Heart left ventricle (tissue), 16 donors: ENCODE results near the gene ANXA10. TPM values are rescaled to one million over a fixed set of nuclear protein-coding genes. Genes with fewer than 3 reads are reported as not detected.
"Not testable (repeated sequence)": the region's sequence is repeated elsewhere in the genome, so short reads cannot be mapped to it uniquely, and the experiment has no call there.

ENCODE experiments used
- ATAC-seq, 4 donors: fragments of 200-7000 bp; cut with Tn5 transposase; one replicate each; pipeline ENCODE4 v1.9.1; 2020 to 2022; ENCODE audit warnings: moderate library complexity in 4 of 4, mild to moderate bottlenecking in 3 of 4, moderate number of reproducible peaks in 1 of 4
- DNase-seq, 5 donors: peaks; one replicate each; pipeline ENCODE4 v3.0.0-alpha.2; 2020
- H3K27ac ChIP-seq, 12 donors: fragments of 200-600 bp; sonication (generic) in 4 of 12; one replicate each; pipeline versions ENCODE4 v1.5.0 to v1.8.0; 2016 to 2022; ENCODE audit warnings: mild to moderate bottlenecking in 2 of 12
- H3K27me3 ChIP-seq, 9 donors: fragments of 200-600 bp; sonication (generic) in 2 of 9; one replicate each; pipeline versions ENCODE4 v1.5.1 to v1.8.0; 2016 to 2022; ENCODE audit warnings: mild to moderate bottlenecking in 3 of 9
- H3K36me3 ChIP-seq, 9 donors: fragments of 200-600 bp; sonication (generic) in 2 of 9; one replicate each; pipeline versions ENCODE4 v1.5.0 to v1.8.0; 2018 to 2022; ENCODE audit warnings: mild to moderate bottlenecking in 2 of 9
- H3K4me1 ChIP-seq, 12 donors: fragments of 200-600 bp; sonication (generic) in 4 of 12; one replicate each; pipeline versions ENCODE4 v1.5.0 to v1.8.0; 2016 to 2022; ENCODE audit warnings: mild to moderate bottlenecking in 3 of 12
- H3K4me3 ChIP-seq, 12 donors: fragments of 200-600 bp; sonication (generic) in 4 of 12; one replicate each; pipeline versions ENCODE4 v1.5.0 to v1.8.0; 2017 to 2022; ENCODE audit warnings: mild to moderate bottlenecking in 9 of 12, moderate library complexity in 4 of 12
- H3K9me3 ChIP-seq, 12 donors: fragments of 200-600 bp; sonication (generic) in 4 of 12; one replicate each; pipeline versions ENCODE4 v1.5.0 to v1.8.0; 2016 to 2022; ENCODE audit warnings: mild to moderate bottlenecking in 1 of 12
- POLR2A ChIP-seq, 2 donors: fragments of 450-650 bp; IDR thresholded peaks; one replicate each; pipeline ENCODE4 v1.6.1; 2017; ENCODE audit warnings: antibody characterized with exemption in 2 of 2, mild to moderate bottlenecking in 2 of 2, moderate library complexity in 2 of 2
- WGBS, 4 donors: extraction: QIAGEN DNeasy Blood & Tissue Kit in 2 of 4; methylation state at CpG; one replicate each; pipeline versions ENCODE4 v1.1.5 to v1.1.7; 2013 to 2018; 5-methylcytosine and 5-hydroxymethylcytosine counted together
- intact Hi-C, 10 donors: fragments of 100-400 bp; cut with DNase I; formaldehyde crosslinking; loops; one replicate each; pipeline versions ENCODE4 v1.11.1 to v1.14.2; 2022
- polyA plus RNA-seq, 2 donors: library from polyadenylated mRNA; stranded (reverse); fragments of 200-250 nt; gene quantifications; one replicate each; pipeline ENCODE4 v1.2.3, GENCODE V29; 2013
- total RNA-seq, 9 donors: library from RNA; depleted of rRNA in 2 of 9; stranded (reverse); fragments of >200 nt in 2 of 9; fragmentation: NEBNext Ultra II Directional in 3 of 9; extraction: Animal tissue kit (Norgen Biotek cat#: 25700) in 3 of 9; gene quantifications; one replicate each; pipeline versions ENCODE4 v1.1.0 to v1.2.4, GENCODE V29; 2016 to 2023
- TF ChIP-seq, protein P1 (sequence below), 12 donors: fragments of 200-600 bp; sonication (generic) in 4 of 12; IDR thresholded peaks; one replicate each; pipeline versions ENCODE4 v1.5.0 to v1.8.0; 2018 to 2022; ENCODE audit warnings: antibody characterized with exemption in 12 of 12, mild to moderate bottlenecking in 5 of 12
- donor health status: ischemic (EF 13 %, LVEDD 7.1; RV severe dilation, severe dysfunction).
- donor health status: healthy with polysubstance abuse.
- donor health status: DM: no; HTN: yes; CAD: no.
- donor health status: DM: no; HTN: no; CAD: no.
- donor health status: ischemic (EF 25% LVEDD 6.9; RV normal size, moderate dysfunction).
- donor health status: ischemic (EF 25% LVEDD 5.7; RV mildly dilated, moderate dysfunction).
- donor health status: healthy.
- donor health status: DM: yes; HTN: yes; CAD: no.
- donor health status: ischemic (EF 35%, LVEDD 5.7; RV mildly dilated, moderate dysfunction).
- donor health status: nonischemic (EF 11% LVEDD 7.7; RV severe dilation, severe dysfunction).
- donor health status: DM: yes; HTN: yes; CAD: no.
- donor health status: PGD.
- donor health status: ischemic (EF 29% LVEDD 5.4; RV normal size, mild dysfunction).
- donor health status: nonischemic (EF 23%, LVEDD 6.1; RV moderate dilation, normal function).

The ANXA10 gene
- total and polyA plus RNA-seq, 11 donors = not detected

- Histone ChIP-seq H3K4me3 (no peak overlapping the region), H3K9me3 (no peaks in the 10 kb centered on the region), H3K36me3 (no peaks in the 10 kb centered on the region), H3K27me3 (no peaks in the 10 kb centered on the region), H3K4me1 (no peaks in the 10 kb centered on the region), H3K27ac (no peak overlapping the region)
- DNase-seq = no peak
- intact Hi-C loops = no loop called here
- no peak for TF ChIP-seq POLR2A (IDR thresholded peaks at IDR 0.05)
- TF ChIP-seq, protein P1, sequence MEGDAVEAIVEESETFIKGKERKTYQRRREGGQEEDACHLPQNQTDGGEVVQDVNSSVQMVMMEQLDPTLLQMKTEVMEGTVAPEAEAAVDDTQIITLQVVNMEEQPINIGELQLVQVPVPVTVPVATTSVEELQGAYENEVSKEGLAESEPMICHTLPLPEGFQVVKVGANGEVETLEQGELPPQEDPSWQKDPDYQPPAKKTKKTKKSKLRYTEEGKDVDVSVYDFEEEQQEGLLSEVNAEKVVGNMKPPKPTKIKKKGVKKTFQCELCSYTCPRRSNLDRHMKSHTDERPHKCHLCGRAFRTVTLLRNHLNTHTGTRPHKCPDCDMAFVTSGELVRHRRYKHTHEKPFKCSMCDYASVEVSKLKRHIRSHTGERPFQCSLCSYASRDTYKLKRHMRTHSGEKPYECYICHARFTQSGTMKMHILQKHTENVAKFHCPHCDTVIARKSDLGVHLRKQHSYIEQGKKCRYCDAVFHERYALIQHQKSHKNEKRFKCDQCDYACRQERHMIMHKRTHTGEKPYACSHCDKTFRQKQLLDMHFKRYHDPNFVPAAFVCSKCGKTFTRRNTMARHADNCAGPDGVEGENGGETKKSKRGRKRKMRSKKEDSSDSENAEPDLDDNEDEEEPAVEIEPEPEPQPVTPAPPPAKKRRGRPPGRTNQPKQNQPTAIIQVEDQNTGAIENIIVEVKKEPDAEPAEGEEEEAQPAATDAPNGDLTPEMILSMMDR (IDR thresholded peaks at IDR 0.05) = no peak
- no peak for ATAC-seq
Observed at GRCh38 chr4:168109527-168109926, 17.2 kb downstream of the ANXA10 start.

DNA sequence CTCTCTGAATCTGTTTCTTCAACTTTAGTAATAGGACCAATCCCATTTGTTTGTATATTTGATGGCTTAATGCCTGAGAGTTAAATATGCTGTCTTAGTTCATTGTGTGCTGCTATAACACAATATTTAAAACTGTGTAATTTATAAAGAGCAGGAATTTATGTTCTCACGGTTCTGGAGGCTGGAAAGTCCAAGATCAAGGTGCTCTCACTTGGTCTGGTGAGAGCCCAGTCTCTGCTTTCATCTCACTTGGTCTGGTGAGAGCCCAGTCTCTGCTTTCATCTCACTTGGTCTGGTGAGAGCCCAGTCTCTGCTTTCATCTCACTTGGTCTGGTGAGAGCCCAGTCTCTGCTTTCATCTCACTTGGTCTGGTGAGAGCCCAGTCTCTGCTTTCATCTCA, 20.7 kb downstream of the ANXA10 start:
- H3K4me1 ChIP-seq, H3K9me3 ChIP-seq, ATAC-seq, H3K36me3 ChIP-seq, DNase-seq, intact Hi-C loops, H3K27ac ChIP-seq, H3K27me3 ChIP-seq, H3K4me3 ChIP-seq: not testable (repeated sequence)
- 53 to 75% (median 59%) methylated on average over 1 of the region's 1 CpG for WGBS, 4 donors

DNA sequence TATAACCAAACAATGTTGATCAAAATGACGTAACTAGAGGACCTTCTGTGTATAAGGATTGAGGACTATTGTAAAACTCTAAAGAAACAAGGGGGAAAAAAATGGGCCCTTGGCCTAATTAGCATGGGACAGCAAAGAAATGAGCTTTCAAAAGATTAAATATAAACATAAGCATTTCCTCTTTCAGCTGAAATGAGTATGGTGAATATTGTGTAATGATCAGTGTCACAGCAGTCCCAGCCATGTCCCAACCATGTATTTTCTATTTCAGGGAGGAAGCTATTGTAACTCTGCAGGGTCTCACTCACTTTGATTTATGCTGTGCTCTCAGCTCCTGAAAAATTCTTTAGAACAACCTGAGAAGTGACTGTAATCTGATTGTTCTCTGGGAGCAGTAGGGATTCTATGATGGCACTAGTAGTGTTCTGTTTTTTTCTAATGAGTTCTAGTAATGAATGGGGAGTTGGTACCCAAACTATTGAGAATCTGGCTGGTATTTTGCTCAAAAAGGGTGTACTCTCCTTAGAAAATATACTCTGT, 25.8 kb downstream of the ANXA10 start:
- Histone ChIP-seq H3K9me3 (no peaks in the 10 kb centered on the region), H3K4me1 (no peaks in the 10 kb centered on the region), H3K36me3 (no peaks in the 10 kb centered on the region), H3K27ac (no peak overlapping the region), H3K27me3 (no peaks in the 10 kb centered on the region), H3K4me3 (no peak overlapping the region)
- no peak for ATAC-seq
- intact Hi-C loops = no loop called here
- DNase-seq = no peak
- no peak for TF ChIP-seq POLR2A (IDR thresholded peaks at IDR 0.05)
- TF ChIP-seq, protein P1 (IDR thresholded peaks at IDR 0.05) = no peak
- 87 to 90% (median 88%) methylated on average over 1 of the region's 1 CpG for WGBS, 4 donors

DNA sequence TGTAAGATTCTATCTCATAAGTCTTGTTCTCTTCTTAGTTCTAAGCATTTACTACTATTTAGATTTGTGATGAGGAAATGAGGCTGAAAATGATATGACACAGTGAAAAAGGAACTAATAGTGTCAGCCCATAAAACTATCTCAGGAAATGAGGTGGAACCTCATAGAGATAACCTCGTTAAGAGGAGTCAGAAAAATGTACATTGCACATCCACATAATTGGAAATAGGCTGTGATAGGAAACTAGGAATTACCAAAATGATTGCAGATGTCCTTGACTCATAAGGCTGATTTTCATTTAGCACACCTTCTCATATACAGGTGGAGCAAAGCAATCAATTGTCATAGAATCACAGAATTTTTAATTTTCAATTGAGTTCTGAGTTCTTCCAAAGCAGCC, 26.8 kb downstream of the ANXA10 start:
- Histone ChIP-seq H3K36me3 (no peaks in the 10 kb centered on the region), H3K4me3 (no peak overlapping the region), H3K4me1 (no peaks in the 10 kb centered on the region), H3K27ac (no peak overlapping the region), H3K27me3 (no peaks in the 10 kb centered on the region), H3K9me3 (no peaks in the 10 kb centered on the region)
- no peak for TF ChIP-seq POLR2A (IDR thresholded peaks at IDR 0.05)
- TF ChIP-seq, protein P1 (IDR thresholded peaks at IDR 0.05) = no peak
- intact Hi-C loops = no loop called here
- ATAC-seq (no peak), DNase-seq (no peak)
- WGBS, 4 donors = 29 to 44% (median 41%) methylated on average over 1 of the region's 1 CpG

DNA sequence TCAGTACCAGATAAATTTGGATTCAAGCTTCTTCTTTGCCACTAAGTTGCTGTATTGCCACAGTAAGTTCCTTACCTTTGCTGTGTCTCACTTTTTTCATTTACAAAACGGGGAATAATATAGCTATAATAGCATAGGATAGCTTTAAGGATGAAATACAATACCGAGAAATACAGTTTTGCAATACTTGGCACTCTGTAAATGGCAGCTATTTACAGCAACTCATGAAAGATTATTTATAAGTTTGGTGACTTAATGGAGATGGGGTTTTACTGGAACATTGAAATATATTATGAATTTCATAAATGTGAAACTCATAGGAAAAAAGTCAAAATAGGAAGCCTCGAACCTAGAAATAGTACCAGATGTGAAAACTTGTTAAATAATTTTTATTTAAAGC, 27.6 kb downstream of the ANXA10 start:
- no peak for DNase-seq
- no peaks in the 10 kb centered on the region for H3K4me1 ChIP-seq
- H3K9me3 ChIP-seq = no peaks in the 10 kb centered on the region
- ATAC-seq = no peak
- no peaks in the 10 kb centered on the region for H3K27me3 ChIP-seq
- TF ChIP-seq, protein P1 (IDR thresholded peaks at IDR 0.05) = no peak
- TF ChIP-seq POLR2A (IDR thresholded peaks at IDR 0.05) = no peak
- no peak overlapping the region for H3K4me3 ChIP-seq
- no peaks in the 10 kb centered on the region for H3K36me3 ChIP-seq
- H3K27ac ChIP-seq = no peak overlapping the region
- intact Hi-C loops = no loop called here
- WGBS, 4 donors = 58 to 75% (median 60%) methylated on average over 3 of the region's 3 CpGs
